GM04504 (cell line): ENCODE measurements around the gene CIT.

Experiments
- DNase-seq: peaks from one replicate; pipeline ENCODE4 v3.0.0-alpha.2; 2012; ENCODE audit warnings: low read depth

The CIT gene

DNA sequence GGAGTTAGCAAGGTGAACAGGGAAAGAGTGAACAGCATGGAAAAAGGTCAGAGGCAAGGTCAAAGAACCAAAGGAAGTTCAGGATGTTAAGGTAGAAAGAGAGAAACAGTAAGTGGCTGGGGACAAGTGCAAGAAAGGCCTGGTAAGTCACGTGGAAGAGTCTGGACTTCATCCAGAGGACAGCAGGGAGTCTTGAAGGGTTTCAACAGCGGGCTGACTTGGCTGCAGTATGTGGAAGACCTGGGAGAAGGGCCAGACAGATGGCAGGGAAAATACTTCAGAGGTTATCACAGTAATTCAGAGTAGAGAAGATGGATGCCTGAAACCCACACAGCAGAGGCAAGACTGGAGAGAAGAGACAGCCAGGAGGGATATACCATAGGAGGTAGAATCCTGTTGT is 34.0 kb downstream of the CIT start:
- peak; percentile 87 for DNase-seq

DNA sequence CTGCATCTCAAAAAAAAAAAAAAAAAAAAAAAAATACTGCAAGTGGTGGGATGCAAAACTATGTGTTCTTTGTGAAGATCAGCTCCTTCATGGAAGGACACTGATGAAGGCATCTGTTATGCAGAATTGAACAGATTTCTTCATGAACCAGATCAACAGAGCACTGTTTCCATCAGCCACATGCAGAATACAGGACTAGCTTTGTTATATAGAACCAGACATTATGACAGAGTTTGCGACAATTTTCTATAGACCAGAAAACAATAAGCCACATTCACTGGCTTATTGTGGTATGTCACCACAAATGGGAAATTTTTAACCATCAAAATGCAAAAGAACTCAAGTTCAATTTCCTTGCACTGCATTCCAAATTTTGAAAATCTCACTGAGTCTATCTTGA is 34.7 kb downstream of the CIT start:
- DNase-seq, result no peak

DNA sequence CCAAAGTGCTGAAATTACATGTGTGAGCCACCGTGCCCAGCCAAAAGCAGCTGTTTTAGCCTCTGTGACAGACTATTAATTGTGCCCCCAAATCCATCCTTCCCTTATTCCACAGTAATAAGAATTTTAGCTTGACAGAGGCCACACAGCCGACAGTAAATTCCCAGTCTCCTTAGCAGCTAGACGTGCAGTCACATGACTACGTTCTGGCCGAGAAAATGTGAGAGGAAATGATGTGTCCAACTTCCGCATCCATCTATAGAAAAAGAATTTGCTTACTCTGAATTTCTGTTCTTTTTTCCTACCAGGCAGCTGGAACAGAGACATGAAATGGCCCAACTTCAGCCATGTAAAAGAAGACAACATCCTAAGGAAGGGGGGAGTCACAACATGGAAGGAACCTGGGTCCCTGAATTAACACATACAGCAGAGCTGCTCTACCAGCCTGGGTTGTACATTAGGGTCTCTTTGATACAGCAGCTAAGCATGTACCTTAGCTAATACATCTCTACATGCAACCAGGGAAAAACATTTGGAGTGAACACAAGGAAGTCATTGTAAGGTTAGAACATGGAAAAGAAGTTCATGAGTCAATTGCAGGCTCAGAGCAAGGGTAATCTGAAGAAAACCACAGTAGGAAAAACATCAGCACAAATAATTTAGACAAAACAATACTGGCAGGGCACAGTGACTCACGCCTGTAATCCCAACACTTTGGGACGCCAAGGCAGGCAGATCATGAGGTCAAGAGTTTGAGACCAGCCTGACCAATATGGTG is 35.5 kb downstream of the CIT start:
- no peak for DNase-seq

DNA sequence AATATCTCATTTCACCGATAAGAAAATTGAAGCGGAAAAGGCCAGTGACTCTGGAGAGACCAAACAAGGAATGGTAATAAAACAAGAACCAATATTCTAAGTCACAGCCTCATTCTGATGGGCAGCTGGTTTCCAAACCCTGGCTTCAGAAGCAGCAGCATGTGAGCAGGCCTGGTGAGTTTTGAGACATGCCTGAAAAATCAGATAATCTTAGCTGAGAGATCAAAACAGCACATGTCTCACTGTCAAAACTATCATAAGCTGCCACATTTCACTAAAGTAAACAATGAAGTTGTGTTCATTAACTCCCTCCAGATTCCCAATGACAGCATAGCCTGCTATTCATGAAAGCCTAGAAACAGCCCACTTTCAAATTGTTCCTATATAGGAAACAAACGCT is 36.5 kb downstream of the CIT start:
- no peak for DNase-seq

DNA sequence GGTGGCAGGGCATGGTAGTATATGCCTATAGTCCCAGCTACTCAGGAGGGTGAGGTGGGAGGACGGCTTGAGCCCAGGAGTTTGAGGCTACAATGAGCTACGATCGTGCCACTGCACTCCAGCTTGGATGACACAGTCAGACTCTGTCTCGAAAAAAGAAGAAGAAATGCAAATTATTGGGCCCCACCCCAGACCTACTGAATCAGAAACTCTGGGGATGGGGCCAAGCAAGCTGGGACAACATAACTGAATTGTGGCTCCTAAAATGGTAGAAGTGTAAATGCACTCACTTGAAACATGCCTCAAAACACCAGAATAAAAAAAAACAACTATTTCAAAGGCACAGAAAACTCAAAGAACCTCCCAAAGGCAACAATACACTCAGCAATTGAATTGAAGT is 37.0 kb downstream of the CIT start:
- DNase-seq, result no peak

DNA sequence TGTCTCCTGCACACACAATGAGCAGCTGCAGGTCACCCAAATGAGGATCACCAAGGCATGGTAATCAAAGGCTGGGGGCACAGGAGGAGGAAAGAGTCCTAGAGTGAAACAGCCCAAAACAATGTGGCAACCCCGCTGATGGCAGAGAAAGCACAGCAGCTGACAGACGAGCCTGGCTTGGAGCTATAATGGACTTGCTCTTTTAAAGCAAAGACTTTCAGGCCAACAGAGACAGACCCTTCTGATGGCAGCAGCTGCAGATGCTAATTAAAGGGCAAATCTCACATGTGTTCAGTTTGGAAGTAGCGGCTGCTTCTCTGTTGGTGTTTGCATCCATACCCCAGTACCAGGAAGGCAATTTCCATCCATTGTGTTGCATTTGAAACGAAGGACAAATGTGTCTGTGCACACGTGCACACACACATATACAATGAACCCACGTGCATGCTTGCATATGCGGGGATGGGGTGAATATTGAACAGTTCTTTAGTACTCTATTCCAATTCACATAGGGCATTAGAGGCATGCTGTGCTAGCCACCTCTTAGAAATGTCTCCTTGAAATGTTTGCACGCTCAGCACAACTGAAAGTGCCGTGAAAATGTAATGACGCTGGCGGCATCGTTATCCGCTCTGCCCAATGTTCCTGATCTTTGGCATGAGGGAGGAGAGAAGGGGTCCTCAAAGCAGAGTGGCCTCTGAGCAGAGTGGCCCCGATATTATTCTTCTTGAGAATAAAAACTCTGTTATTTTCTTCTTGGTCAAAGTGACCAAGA is 38.1 kb downstream of the CIT start:
- DNase-seq, result no peak

DNA sequence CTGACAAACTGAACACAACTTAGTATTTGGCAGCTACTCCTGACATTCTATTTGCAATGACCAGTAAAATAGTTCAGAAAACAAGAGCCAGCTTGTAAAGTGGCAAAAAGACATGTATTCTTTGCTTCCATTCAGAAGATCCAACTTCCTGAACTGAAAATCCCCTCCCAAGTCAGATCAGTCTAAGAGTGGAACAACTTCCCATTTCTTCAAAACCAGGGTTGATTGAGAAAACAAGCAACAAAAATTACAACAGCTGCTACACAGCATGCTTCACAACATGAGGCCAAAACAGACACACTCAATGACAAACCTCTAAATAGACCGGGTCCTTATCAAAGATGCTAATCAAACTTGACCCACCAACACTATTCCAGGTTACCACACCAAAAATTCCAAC is 40.3 kb downstream of the CIT start:
- no peak for DNase-seq

DNA sequence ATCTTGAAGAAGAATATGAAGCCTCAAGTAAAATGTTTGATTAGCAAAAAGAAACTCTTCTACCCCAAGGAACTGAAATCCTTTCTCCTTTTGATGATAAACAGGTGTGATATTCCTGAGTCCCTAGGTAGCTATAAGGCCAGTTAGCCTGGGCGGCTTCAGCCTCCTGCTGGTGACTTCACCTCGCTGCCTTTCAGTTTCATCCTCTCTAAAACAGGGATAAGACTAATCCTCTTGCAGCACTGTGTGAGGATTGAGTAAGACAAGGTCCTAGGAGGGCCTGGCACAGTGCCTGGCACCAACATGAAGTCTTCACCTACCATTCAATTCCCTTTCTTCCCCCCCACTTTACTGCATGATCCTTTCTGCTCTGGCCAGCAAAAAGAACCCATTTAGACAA is 42.1 kb downstream of the CIT start:
- DNase-seq, result no peak

DNA sequence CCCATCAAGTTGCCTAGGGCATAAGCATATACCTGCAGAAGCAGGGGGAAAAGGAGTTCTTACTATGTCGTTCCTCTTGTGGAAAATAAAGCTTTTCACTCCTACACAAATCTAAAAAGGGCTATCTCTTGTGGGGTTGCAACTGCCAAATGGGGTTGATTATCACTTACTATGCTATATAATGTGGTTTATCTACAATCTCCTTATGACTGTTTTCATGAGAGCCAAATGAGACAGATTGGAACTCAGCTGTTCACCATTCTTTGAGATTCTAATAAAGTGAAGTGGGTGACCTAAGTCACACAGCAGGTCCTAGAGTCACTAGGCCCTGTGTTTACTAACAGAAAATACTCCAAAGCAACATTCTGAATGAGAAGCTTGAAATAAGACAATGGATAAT is 47.7 kb downstream of the CIT start:
- DNase-seq, result no peak

DNA sequence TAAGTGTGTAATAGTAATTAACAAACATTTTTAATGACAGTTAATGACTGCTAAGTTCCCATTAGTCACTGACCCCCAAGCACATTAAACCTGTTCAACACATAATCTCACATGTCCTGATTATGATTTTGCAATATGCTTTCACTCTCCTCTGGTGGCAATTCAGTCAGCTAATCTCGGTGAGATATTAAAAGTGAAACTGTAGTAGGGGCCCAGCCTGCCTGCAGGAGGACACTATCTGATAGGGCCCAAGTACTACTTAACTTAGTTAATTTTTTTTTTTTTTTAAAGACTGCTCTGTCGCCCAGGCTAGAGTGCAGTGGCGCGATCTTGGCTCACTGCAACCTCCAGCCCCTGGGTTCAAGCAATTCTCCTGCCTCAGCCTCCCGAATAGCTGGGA is 48.8 kb downstream of the CIT start:
- no peak for DNase-seq

DNA sequence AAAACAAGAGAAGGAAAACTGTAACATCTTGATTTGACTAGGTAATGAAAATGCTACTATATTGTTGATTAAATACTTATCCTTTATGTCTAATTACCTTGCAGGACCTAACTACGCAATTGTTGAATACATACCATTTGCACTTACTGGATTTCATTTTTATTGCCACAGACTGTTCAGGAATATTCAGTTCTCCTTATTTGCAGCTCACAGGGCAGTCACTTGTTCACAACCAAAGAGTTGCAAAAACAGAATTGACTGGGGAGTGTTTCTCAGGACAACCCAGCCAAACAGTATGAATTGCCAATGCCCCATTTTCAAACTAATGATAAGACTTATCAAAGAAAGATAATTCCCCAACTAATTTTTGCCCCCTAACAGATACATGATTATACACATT is 49.4 kb downstream of the CIT start:
- no peak for DNase-seq

DNA sequence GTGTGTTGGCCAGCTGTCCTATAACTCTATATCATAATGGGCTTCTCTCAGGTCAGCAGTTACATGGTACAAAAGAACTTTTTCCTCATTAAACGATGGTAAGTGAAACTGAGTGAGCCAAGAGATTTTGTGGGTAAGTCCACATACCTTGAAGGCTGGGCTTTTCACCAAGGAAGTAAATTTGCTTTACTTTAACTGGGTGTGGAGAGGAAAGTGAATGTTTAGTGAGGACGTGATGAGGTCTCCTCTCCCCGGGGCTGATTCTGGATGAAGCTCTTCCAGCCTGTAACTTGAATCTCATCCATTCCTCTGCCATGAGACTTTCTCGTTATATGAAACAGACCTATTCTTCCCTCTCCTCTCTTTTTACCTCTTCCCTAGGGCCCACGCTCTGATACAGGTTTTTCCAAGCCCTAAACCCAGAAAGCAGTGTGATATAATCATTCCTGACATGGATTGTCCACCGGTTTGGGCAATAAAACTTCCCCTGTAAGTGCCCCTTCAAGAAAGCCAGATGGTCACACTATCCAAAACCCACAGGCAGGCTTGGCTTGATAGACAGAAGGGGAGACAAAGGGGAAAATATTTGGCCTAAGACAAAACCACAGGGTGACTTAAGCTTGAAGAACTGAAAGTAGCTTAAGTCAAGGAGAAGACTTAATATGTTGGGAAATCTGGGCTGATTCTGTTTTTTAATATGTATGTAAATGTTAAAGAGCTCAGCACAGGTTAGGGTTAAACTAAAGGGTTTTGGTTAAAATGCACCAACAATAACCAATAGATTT is 50.3 kb downstream of the CIT start:
- DNase-seq, result no peak

DNA sequence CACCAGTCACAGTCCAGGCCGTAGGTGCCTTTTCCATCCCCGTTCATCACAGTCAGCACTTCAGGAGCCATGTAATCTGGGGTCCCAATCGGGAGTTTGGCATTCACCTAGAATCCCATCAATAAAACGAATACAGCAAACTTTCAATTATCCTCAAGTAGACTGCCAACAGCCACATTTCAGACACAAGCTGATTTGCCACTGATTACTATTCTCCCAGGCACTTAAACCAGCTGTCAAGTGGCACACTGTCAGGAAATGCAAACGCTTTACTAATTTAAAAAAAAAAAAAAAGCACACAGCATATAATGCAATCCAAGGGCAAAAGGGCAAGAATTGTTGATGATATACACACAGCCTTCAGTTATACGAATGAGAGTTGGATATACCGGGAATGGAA is 51.9 kb downstream of the CIT start:
- DNase-seq, result no peak

DNA sequence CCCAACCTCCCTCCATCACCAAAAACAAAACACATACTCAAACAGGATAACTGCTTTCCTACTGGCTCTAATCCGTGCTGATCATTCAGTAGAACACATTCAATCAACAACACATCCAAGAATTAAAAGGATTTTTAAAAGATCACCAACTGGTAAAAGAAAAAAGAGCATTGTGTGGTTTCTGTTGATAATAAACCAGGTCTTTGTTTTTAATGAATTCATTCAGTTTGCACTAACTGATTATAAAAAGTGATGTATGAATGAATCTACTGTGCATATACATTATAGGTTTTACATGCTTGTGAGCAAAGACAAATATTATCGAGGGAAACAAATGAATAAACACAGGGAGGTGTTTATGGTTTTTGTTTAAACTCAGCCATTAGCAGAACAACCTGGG is 55.1 kb downstream of the CIT start:
- no peak for DNase-seq

DNA sequence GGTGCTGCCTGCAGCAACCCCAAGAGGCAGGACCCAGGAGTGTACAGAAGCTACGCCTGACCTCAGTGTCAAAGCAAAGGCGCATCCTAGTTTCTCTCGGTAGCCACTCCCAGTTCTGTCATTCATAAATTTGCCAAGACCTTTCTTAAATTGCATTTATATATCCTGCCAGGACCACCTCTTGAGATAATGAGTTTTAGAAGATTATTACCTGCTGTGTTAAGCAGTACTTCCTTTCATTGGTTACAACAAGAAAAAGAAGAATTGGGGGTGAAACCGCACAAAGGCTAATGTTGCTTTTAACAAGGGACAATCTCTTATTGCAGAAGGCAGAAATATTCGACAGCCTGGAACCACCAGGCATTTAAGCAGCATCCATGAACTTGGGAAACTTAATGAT is 57.8 kb downstream of the CIT start:
- DNase-seq, result no peak

DNA sequence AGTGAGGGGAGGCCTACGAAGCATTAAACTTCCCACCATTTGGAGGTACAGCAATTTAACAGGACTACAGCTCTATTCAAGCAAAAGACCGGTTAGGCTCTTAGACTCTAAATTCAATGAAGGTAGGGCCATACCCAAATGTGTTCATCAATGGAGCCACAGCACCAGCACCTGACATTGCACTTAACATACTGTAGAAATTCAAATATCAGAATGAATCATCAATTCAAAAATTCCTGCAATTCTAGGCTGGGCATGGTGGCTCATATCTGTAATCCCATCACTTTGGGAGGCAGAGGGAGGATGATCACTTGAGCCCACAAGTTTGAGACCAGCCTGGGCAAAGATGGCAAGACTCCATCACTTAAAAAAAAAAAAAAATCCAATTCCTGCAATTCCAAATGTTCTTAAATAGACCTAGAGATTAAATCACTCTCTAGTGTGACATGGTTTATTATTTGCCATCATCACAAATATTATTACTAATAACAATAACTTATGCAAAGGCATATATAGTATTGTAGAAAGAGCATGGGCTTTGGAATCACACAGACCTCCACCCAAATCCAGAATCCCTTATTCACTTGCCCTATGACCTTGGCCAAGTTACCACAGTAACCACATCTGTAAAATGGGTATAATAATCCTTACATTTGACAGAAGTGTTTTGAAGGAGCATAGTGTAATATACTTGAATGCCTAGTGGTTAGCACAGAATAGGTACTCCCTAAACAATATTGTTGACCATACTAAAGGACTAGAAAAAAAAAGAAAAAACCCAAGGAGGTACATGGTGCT is 59.4 kb downstream of the CIT start:
- DNase-seq, result no peak

DNA sequence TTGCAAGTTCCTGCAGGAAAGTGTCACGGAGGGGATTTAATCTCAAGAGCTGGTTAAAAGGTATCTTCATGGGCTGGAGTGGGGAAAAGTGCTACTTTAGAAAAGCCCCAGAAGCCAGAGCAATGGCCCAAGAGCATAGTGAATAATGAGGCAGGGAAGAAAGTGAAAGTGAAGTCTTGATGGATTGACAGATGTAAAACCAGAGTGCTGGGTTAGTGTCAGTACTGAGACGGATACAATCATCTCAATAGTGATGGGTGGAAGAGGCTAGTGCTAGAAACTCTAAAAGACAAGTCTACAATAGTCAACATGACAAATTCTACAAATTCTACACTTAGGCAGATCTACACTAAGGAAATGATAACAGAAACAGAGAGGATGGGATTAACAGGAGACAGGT is 68.1 kb downstream of the CIT start:
- DNase-seq, result no peak

DNA sequence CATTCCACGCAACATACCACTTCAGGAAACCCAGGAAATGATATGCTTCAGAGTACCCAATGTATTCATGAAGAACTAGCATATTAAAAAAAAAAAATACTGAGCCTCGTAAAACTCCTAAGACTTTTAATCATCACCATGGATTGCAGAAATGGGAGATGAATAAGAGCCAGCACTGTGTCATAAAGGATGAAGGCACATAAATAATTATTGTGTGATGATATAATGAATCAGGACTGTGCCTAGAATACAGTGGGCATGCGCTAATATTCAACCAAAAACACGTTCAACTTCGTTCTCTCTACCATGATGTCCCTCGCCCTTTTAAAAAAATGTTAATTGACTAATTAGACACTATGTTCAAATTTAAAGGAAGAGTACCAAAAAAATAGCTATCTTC is 68.7 kb downstream of the CIT start:
- DNase-seq, result peak; percentile 49

DNA sequence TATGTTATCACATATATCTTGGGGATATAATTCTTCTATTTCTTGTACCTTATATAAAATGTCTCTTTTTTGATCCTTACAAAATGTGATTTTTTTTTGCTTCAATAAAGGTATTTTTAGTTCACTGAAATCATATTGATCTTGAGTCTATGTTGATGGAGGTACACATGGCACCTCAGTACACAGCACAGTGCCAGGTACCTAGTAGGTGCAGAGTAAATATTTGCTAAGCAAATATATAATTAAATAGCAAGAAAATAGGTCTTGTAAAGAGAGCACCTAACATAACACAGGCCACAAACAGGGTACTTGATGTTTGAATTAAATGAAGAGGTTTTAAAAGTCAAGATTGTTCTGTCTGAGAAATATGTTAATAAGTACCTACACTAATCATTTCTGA is 69.7 kb downstream of the CIT start:
- no peak for DNase-seq

DNA sequence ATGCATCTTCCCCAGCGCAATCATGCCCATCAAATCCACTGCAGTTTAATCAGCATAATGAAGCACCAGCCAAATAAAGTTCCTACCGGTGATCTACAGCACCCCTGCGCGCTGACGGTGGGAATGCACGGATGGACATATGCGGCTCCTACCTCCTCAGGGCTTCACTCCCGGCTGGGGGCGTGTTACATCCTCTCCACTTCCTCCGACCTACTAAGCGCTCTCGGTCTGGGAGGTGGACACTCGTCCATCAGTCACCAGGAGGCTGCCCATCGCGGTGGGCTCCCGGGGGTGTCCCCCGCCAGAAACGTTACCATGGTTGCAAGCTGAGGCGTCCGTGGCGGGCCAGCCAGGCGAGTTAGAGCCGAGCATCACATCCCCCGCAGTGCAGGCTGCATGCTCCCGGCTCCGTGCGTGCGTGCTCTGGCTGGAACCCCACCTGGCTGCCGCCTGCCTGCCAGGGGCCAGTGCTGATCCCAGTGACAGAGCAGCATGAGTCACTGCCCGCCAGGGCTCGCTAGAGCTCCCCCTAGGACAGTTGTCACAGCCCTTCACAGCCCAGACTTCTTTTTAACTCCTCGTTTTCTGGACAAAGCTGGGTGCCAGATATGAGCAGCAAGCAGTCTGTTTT is 73.0 kb downstream of the CIT start:
- DNase-seq, result peak; percentile 57

DNA sequence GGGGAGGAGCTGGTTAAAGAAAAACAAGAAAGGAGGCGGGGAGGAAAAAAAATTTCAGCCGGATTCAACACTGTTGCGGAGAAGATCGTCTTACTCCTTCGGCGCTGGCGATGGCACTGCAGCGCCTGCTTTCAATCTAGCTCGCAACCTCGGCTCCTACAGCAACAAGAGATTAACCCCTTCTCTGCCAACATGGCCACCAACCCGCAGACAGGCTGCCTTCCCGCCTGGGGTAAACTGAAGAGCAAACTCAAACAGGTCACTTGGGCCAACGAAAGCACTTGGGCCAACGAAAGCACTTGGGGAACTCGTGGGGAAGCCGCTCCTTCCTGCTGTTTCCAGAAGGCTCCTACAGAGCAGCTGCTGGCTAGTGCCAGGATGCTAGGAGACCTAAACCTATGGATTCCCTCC is 73.7 kb downstream of the CIT start:
- DNase-seq, result no peak

DNA sequence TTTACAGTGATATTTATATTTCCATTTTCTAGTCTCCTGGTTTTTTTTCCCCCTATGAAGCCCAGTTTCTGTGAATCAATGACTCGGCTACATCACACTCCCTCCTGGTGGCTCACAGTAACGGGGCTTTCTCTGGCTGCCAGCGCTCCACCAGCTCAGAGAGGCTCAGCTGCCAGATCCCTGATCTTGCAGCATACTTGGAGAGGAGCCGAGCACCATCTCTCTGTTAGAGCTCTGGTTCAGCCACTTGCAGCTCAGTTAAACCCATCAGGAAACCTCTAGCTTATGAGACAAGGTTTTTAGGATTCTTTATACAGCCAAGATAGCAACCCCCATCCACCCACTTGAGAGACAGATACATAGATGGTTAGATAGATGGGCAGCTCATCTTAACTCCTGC is 74.6 kb downstream of the CIT start:
- DNase-seq, result peak; percentile 70
